HG03469 (cell line): Measurements from ENCODE around the gene CHKB.
"Not testable (repeated sequence)": the region's sequence is repeated elsewhere in the genome, so short reads cannot be mapped to it uniquely, and the experiment has no call there.

Source experiments
- ATAC-seq: cut with Tn5 transposase; IDR thresholded peaks from one replicate; pipeline ENCODE4 v1.9.1; 2021; ENCODE audit warnings: mild to moderate bottlenecking, moderate library complexity, moderate number of reproducible peaks; ENCODE audit not compliant: unreplicated experiment

Gene CHKB

GRCh38 chr22:50582493-50583293 is at the start of gene CHKB:
Gene CHKB (minus strand): TSS chr22:50582849. CDS start chr22:50582781, 68 bp downstream.
- peak; percentile 81 for ATAC-seq

GRCh38 chr22:50630376-50630775 is 47.7 kb upstream of the CHKB start:
- no peak for ATAC-seq

- ATAC-seq = no peak
Measured at GRCh38 chr22:50628543-50629134, 46.0 kb upstream of the CHKB start.

GRCh38 chr22:50627642-50628542 is 45.2 kb upstream of the CHKB start, which contains the start of gene ARSA:
Gene ARSA (minus strand): TSS chr22:50628152. CDS start chr22:50627779, 373 bp downstream.
- peak; percentile 64 for ATAC-seq

- ATAC-seq = no peak
Measured at GRCh38 chr22:50626850-50627641, 44.4 kb upstream of the CHKB start.

- ATAC-seq = no peak
Measured at GRCh38 chr22:50626314-50626849, 43.7 kb upstream of the CHKB start.

- no peak for ATAC-seq
Measured at GRCh38 chr22:50625568-50626313, 43.1 kb upstream of the CHKB start.

- ATAC-seq = no peak
Measured at GRCh38 chr22:50625131-50625567, 42.5 kb upstream of the CHKB start.

- no peak for ATAC-seq
Measured at GRCh38 chr22:50624347-50625130, 41.9 kb upstream of the CHKB start.

- ATAC-seq = no peak
Measured at GRCh38 chr22:50622723-50623327, 40.2 kb upstream of the CHKB start.

GRCh38 chr22:50621948-50622722 is 39.5 kb upstream of the CHKB start:
- no peak for ATAC-seq

GRCh38 chr22:50621356-50621880 is 38.8 kb upstream of the CHKB start:
- peak; percentile 19 for ATAC-seq

GRCh38 chr22:50620593-50621355 is 38.1 kb upstream of the CHKB start:
- ATAC-seq = peak; percentile 19

GRCh38 chr22:50614296-50614695 is 31.6 kb upstream of the CHKB start:
- not testable (repeated sequence) for ATAC-seq

GRCh38 chr22:50613291-50613981 is 30.8 kb upstream of the CHKB start:
- no peak for ATAC-seq
